D721Med (cell line): ENCODE results near the gene KNSTRN.

Experiments used
- DNase-seq: peaks from one replicate; pipeline ENCODE4 v3.0.0; 2011; ENCODE audit warnings: low spot score; ENCODE audit not compliant: insufficient read length
- FAIRE-seq: peaks from 2 replicates; lab custom pipeline; 2011; peaks lifted over from hg19 to GRCh38; lab: Jason Lieb, UNC
- CTCF ChIP-seq: IDR thresholded peaks from 2 replicates; pipeline ENCODE4 v1.5.1; 2012; ENCODE audit warnings: mild to moderate bottlenecking, control low read depth; ENCODE audit not compliant: insufficient read depth; ENCODE audit errors: missing control alignments

The KNSTRN gene

GRCh38 chr15:40361640-40362039, 20.9 kb upstream of the KNSTRN start:
- DNase-seq, result no peak
- TF ChIP-seq CTCF, result no peak
- FAIRE-seq, result no peak

GRCh38 chr15:40363611-40364010, 18.9 kb upstream of the KNSTRN start:
- no peak for DNase-seq

GRCh38 chr15:40364251-40364650, 18.3 kb upstream of the KNSTRN start:
- TF ChIP-seq CTCF, result no peak
- DNase-seq (no peak), FAIRE-seq (no peak)

More at GRCh38 chr15:40363611-40364010, 18.9 kb upstream of the KNSTRN start:
- FAIRE-seq, result no peak
- TF ChIP-seq CTCF, result no peak

- no peak for TF ChIP-seq CTCF
- no peak for DNase-seq
- no peak for FAIRE-seq
These were observed 17.5 kb upstream of the KNSTRN start for GRCh38 chr15:40365016-40365415.

GRCh38 chr15:40365624-40366456, 16.7 kb upstream of the KNSTRN start:
- DNase-seq (no peak), FAIRE-seq (no peak)
- no peak for TF ChIP-seq CTCF

GRCh38 chr15:40366457-40367370, 15.8 kb upstream of the KNSTRN start:
- no peak for TF ChIP-seq CTCF
- no peak for DNase-seq
- FAIRE-seq, result no peak
